A673 (cell line): ENCODE results near the gene LHX6. TPM values are rescaled to one million over a fixed set of nuclear protein-coding genes. Genes with fewer than 3 reads are reported as not detected.

ENCODE experiments used
- BruUV-seq: library from RNA; stranded (reverse); fragments of 400-500 nt; replicated peaks from 2 replicates; lab custom pipeline; 2021; lab: Mats Ljungman, UMichigan
- CTCF ChIA-PET: fragments of 300-600 bp; sonication (Branson Sonifier 250); formaldehyde crosslinking; loops from one replicate; lab custom pipeline; 2022; ENCODE audit warnings: antibody characterized with exemption; lab: Charles Lee
- POLR2A ChIA-PET: fragments of 300-600 bp; sonication (Branson Sonifier 250); formaldehyde crosslinking; loops from one replicate; lab custom pipeline; 2022; ENCODE audit warnings: antibody characterized with exemption; ENCODE audit not compliant: low non-redundant PET; lab: Charles Lee
- DNase-seq: peaks from one replicate; pipeline ENCODE4 v3.0.0-alpha.2; 2015; ENCODE audit warnings: low spot score
- H3K27ac ChIP-seq: fragments of 200-600 bp; sonication (generic); 2 replicates; pipeline ENCODE4 v1.5.1; 2016; ENCODE audit warnings: mixed run types, low read depth, mild to moderate bottlenecking, mixed read lengths, antibody characterized with exemption, low read length; ENCODE audit not compliant: poor library complexity, severe bottlenecking
- H3K27me3 ChIP-seq: fragments of 200-600 bp; sonication (generic); replicated peaks from 2 replicates; pipeline ENCODE4 v1.6.1; 2017; ENCODE audit warnings: mixed run types, low read depth, mild to moderate bottlenecking, mixed read lengths, antibody characterized with exemption, low read length; ENCODE audit not compliant: insufficient read depth, poor library complexity
- H3K36me3 ChIP-seq: fragments of 200-600 bp; sonication (generic); 2 replicates; pipeline ENCODE4 v1.6.1; 2016; ENCODE audit warnings: mixed run types, mild to moderate bottlenecking, mixed read lengths, antibody characterized with exemption, low read length; ENCODE audit not compliant: insufficient read depth, poor library complexity, severe bottlenecking
- H3K4me1 ChIP-seq: fragments of 200-600 bp; sonication (generic); 2 replicates; pipeline ENCODE4 v1.6.1; 2017; ENCODE audit warnings: mixed run types, mild to moderate bottlenecking, mixed read lengths, antibody characterized with exemption, low read length; ENCODE audit not compliant: insufficient read depth, poor library complexity, severe bottlenecking
- H3K4me3 ChIP-seq: fragments of 200-600 bp; sonication (generic); 2 replicates; pipeline ENCODE4 v1.5.1; 2016; ENCODE audit warnings: low read depth, mixed run types, mild to moderate bottlenecking, mixed read lengths, low read length; ENCODE audit not compliant: poor library complexity, severe bottlenecking
- H3K9me3 ChIP-seq: fragments of 200-600 bp; sonication (generic); 2 replicates; pipeline ENCODE4 v1.6.1; 2016; ENCODE audit warnings: mixed run types, low read depth, mild to moderate bottlenecking, mixed read lengths, antibody characterized with exemption, low read length; ENCODE audit not compliant: poor library complexity, severe bottlenecking
- EZH2 ChIP-seq: fragments of 200-600 bp; sonication (generic); IDR thresholded peaks from 2 replicates; pipeline ENCODE4 v1.6.1; 2017; ENCODE audit warnings: borderline replicate concordance, low read depth, mild to moderate bottlenecking, mixed read lengths, antibody characterized with exemption, low read length; ENCODE audit not compliant: poor library complexity, severe bottlenecking
- intact Hi-C: fragments of 100-400 bp; cut with micrococcal nuclease; formaldehyde crosslinking; loops from one replicate; pipeline ENCODE4 v1.10.0; 2022; ENCODE audit not compliant: unreplicated experiment
- total RNA-seq: library from RNA; stranded (reverse); gene quantifications from 2 replicates; pipeline ENCODE4 v1.2.3, GENCODE V29; 2021
- TF ChIP-seq, protein P1 (sequence below): fragments of 300-800, 200-600 bp; sonication (generic); conservative IDR thresholded peaks from 2 replicates; pipeline ENCODE4 v1.5.1; 2017; ENCODE audit warnings: low read depth, mild to moderate bottlenecking, antibody characterized with exemption, low read length, moderate library complexity, mixed read lengths

LHX6 gene
- total RNA-seq, 1 experiment from 2014 or later, result not detected

DNA sequence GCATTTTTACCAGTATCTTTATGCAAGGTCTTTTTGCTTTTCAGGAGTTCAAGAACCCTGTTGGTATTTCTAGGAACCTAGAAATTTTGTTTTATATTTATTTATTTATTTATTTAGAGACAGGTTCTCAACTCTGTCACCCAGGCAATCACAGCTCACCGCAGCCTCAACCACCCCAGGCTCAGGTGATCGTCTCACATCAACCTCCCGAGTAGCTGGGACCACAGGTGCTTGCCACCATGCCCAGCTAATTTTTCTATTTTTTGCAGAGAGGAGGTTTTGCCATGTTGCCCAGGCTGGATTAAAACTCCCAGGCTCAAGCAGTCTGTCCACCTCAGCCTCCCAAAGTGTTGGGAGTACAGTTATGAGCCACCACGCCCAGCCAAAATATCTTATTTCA is 32.9 kb downstream of the LHX6 start:
- no TSS peak for BruUV-seq
- POLR2A ChIA-PET, result no interaction called here
- H3K27ac ChIP-seq, result no peak overlapping the region

DNA sequence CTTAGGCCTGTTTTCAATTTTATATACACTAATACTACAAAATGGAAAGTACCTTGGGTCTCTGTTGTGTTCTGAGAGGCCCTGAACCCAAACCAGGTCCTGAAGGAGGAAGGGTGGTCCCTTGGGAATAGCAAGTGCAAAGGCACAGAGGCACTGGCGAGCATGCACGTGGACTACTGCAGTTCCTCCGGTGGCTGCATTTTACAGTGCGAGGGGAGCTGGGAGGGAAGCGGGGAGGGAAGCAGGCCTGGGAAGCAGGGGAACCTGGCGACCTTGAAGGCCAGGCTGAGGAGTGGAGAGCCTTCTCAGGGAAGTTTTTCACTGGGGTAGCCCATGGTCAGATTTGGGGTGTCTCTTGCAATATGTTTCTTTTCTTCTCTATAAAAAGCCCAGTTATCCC is 35.1 kb downstream of the LHX6 start:
- ChIA-PET POLR2A (no interaction called here), CTCF (no interaction called here)
- intact Hi-C loops, result no loop called here
- Histone ChIP-seq H3K4me1 (no peaks in the 10 kb centered on the region), H3K27me3 (peaks cover 32% of the 10 kb centered on the region), H3K4me3 (no peak overlapping the region), H3K9me3 (no peaks in the 10 kb centered on the region), H3K36me3 (no peaks in the 10 kb centered on the region), H3K27ac (no peak overlapping the region)
- BruUV-seq, result no TSS peak
- DNase-seq, result no peak
- TF ChIP-seq, protein P1, sequence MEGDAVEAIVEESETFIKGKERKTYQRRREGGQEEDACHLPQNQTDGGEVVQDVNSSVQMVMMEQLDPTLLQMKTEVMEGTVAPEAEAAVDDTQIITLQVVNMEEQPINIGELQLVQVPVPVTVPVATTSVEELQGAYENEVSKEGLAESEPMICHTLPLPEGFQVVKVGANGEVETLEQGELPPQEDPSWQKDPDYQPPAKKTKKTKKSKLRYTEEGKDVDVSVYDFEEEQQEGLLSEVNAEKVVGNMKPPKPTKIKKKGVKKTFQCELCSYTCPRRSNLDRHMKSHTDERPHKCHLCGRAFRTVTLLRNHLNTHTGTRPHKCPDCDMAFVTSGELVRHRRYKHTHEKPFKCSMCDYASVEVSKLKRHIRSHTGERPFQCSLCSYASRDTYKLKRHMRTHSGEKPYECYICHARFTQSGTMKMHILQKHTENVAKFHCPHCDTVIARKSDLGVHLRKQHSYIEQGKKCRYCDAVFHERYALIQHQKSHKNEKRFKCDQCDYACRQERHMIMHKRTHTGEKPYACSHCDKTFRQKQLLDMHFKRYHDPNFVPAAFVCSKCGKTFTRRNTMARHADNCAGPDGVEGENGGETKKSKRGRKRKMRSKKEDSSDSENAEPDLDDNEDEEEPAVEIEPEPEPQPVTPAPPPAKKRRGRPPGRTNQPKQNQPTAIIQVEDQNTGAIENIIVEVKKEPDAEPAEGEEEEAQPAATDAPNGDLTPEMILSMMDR, result no peak

More for the DNA sequence above, 32.9 kb downstream of the LHX6 start:
- Histone ChIP-seq H3K9me3 (no peaks in the 10 kb centered on the region), H3K4me1 (no peaks in the 10 kb centered on the region), H3K27me3 (peaks cover 32% of the 10 kb centered on the region), H3K36me3 (no peaks in the 10 kb centered on the region), H3K4me3 (no peak overlapping the region)
- DNase-seq, result no peak
- TF ChIP-seq, protein P1, result no peak
- TF ChIP-seq EZH2, result no peak
- intact Hi-C loops, result no loop called here
- CTCF ChIA-PET, result no interaction called here

DNA sequence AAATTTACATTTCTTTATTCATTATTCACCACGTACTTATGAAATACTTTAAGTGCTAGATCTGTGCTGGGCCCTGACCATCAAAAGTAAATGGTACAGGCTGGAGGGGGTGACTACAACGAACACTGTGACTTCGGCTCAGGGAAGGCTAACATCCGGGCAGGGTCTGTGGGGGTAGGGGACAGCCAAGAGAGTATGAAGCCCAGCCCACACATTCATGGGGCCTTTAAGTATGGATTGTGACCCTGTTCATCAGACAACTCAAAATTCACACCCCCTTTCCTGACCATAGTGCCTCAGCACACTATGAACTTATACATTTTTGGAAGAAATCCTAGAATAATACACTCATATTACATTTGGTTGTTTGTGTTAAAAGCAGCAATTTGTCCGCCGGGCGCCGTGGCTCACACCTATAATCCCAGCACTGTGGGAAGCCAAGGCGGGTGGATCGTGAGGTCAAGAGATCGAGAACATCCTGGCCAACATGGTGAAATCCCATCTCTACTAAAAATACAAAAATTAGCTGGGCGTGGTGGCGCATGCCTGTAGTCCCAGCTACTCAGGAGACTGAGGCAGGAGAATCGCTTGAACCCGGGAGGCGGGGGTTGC is 35.7 kb downstream of the LHX6 start:
- no peak for DNase-seq
- ChIA-PET CTCF (no interaction called here), POLR2A (no interaction called here)
- TF ChIP-seq, protein P1, result no peak
- TF ChIP-seq EZH2, result no peak
- Histone ChIP-seq H3K27ac (no peak overlapping the region), H3K36me3 (no peaks in the 10 kb centered on the region), H3K9me3 (no peaks in the 10 kb centered on the region), H3K4me1 (no peaks in the 10 kb centered on the region), H3K27me3 (peaks cover 30% of the 10 kb centered on the region), H3K4me3 (no peak overlapping the region)
- BruUV-seq, result no TSS peak
- intact Hi-C loops, result no loop called here
